GM13976 (cell line): Measurements from ENCODE around the gene ARHGEF4.

Experiments used
- DNase-seq: peaks from one replicate; pipeline ENCODE4 v3.0.0; 2012; ENCODE audit warnings: low spot score
- in situ Hi-C: fragments of 300-500 bp; cut with MboI; formaldehyde crosslinking; loops from one replicate; pipeline ENCODE4 v1.12.0; 2022; ENCODE audit warnings: low sequenced_read_pairs, mixed read lengths, inconsistent platforms; ENCODE audit not compliant: unreplicated experiment
- TF ChIP-seq, protein P1 (sequence below): IDR thresholded peaks from 2 replicates; pipeline ENCODE4 v1.5.1; 2012; ENCODE audit warnings: borderline replicate concordance, mild to moderate bottlenecking; ENCODE audit not compliant: insufficient read depth; ENCODE audit errors: extremely low read depth, missing control alignments, control extremely low read depth

ARHGEF4 gene

DNA sequence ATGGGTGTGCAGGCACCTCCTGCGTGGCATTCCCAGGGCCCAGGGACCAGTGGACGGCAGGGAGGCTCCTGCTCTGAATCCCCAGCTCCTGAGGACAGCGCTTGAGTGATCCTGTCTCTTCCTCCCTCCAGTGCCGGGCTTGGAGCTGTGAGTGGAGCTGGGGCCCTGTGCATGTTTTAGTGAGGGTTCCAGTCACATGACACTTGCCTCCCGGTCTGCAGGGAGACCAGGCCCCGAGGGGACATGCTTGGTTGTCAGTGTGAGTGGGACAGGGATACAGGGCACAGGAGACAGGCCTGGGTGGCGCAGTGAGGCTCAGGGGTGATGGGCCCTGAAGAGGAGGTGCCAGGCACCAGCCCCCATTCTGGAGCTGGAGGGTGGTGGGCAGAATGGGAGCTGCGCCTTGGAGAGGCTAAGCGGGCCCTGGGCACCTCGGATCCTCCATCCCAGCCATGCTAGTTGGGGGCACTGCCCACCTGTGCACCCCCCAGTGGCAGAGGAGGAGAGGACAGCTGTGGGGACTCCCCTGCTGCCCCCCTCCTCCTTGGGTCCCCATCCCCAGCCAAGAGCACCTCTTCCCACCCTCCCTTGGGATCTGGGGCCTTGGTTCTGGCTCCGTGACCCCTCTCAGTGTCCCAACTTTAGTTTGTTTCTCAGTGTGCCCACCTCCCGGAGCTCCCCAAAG lies 12.0 kb downstream of the ARHGEF4 start:
- TF ChIP-seq, protein P1, sequence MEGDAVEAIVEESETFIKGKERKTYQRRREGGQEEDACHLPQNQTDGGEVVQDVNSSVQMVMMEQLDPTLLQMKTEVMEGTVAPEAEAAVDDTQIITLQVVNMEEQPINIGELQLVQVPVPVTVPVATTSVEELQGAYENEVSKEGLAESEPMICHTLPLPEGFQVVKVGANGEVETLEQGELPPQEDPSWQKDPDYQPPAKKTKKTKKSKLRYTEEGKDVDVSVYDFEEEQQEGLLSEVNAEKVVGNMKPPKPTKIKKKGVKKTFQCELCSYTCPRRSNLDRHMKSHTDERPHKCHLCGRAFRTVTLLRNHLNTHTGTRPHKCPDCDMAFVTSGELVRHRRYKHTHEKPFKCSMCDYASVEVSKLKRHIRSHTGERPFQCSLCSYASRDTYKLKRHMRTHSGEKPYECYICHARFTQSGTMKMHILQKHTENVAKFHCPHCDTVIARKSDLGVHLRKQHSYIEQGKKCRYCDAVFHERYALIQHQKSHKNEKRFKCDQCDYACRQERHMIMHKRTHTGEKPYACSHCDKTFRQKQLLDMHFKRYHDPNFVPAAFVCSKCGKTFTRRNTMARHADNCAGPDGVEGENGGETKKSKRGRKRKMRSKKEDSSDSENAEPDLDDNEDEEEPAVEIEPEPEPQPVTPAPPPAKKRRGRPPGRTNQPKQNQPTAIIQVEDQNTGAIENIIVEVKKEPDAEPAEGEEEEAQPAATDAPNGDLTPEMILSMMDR, result no peak
- in situ Hi-C loops, result no loop called here
- no peak for DNase-seq

DNA sequence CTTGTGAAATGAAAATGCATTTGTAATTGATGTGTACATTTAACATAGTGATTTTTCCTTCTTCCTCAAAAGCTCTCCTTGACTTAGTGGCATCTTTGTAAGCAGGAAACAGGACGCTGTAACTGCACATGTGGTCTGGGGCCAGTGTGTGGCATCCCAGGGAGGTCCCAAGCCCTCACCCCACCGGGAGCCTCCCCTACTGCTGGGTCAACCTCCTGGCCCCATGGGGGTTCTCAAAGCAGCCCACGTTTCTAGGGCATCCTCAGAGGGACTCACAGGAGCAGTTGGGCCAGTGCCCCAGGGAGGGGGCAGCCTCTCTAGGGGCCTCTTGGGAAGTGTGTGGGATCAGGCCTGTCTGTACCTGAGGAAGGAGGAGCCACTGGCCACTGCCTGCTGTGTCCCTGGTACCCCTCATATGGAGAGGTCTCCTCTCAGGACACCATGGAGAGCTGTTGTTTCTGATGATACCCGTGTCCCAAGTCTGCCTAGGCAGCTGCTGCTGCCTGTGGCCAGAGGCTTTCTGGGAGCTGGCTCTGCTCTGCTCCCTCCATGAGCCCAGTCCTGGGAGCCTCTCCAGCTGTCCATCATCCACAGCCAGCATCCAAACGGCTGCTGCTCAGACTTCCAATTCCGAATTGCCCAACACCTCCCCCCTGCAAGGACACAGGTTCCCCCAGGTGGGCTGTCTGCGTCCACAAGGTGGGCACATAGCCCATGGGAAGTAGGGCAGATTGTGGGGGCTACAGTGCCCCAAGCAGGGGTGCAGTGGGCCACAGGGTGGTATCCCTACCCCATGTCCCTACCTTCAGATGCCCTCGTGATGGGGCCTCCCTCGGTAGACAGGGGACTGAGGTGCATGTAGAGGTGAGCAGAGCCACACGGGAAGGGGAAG lies 13.4 kb downstream of the ARHGEF4 start:
- TF ChIP-seq, protein P1, result no peak
- in situ Hi-C loops, result no loop called here

DNA sequence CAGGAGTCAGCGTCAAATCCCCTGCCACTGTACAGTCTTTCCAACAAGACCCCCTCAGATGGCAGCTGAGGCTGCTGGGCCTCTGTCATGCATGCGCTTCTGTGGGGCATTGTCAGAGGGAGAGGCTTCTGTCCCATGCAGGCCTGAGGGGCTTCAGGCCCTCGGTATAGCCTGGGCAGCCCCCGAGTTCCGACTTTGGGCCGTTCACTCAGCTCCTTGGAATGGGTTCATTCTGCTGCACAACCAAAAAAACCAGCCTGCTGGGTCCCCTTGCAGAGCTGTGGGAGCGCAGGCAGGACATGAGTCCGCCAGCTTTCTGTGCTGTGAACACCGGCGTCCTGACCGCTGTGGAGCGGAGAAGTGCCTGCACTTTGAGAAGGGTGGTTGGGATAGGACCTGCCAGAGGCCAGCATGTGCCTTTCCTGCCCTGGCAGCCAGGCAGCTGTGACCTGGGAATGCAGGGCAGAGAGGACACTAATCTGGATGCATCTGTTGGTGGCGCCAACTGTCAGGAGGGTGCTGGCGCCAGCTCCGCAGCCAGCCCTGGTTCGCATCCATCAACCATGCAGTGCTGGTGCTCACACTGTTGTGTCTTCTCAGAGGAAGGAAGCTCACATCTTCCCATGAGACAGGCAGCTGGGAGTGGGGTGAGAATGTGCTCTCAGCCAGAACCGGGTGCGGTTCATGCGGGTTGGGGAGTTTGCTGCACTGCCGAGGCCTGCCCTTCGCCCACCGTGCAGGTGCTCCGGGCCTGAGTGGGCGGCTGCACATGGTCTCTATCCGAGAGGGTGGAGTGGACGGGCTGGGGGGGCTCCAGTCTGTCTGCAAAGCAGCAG lies 14.3 kb downstream of the ARHGEF4 start:
- in situ Hi-C loops, result no loop called here
- TF ChIP-seq, protein P1, result no peak
- no peak for DNase-seq

More for the DNA sequence above, 13.4 kb downstream of the ARHGEF4 start:
- DNase-seq, result no peak

DNA sequence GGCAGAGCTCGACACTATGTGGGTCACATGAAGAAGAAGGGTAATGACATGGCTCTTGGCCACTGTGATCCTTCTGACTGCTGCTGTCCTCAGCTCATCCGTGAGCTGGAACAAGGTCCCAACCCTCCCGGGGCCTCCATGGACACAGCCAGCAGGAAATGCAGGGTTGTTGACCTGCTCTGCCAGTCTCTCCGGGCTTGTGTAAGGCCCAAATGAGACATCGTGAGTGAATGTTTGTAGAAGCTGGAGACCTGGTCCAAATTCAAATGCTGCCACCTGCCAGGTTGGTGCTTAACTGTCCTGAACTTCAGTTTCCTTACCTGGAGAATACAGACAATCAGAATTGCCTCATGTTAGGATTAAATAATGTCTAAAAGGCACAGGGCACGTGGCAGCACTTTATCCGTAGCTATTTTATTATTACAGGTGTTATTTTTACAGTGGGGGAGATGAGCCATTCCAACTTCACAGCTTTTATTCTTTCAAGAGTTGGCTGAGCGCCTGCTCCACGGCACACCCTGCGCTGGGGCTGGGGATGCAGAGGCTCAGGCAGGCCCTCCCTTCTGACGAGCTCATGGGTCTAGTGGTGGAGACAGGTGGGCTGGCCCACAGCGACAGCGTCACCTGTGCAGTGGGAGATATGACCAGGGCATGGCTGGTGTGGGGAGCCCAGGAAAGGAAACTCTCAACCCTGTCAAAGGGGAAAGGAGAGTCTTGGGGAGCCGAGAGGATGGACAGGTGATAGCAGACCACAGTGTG lies 15.1 kb downstream of the ARHGEF4 start:
- TF ChIP-seq, protein P1, result no peak
- DNase-seq, result no peak
- in situ Hi-C loops, result no loop called here

DNA sequence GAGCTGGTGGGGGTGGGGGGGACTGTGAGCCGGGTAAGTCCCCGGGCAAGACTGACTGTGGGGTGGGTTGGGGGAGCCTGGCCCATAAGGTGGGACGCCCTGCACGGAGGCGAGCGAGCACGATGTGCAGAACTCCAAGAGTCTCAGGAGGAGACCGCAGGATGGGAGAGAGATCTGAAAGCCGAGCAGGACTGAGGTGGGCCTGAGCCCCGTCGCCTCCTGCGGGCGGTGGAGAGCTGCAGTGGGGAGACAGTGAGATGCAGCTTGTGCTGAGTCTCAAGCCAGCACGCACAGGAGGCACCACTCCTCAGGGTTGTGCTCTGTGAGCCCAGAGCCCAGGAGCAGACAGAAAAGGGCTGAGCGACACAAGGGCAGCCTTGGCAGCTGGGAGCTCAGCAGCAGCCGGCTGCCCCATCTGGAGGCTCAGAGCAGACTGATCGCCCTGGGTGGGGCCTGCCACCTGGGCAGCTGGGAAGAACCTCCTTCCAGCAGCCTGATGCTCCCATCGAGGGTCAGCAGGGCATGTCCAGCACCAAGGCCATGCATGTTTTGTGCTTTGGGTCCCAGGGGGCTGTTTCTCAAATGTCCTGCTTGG lies 15.9 kb downstream of the ARHGEF4 start:
- DNase-seq, result no peak
- in situ Hi-C loops, result no loop called here
- TF ChIP-seq, protein P1, result no peak

DNA sequence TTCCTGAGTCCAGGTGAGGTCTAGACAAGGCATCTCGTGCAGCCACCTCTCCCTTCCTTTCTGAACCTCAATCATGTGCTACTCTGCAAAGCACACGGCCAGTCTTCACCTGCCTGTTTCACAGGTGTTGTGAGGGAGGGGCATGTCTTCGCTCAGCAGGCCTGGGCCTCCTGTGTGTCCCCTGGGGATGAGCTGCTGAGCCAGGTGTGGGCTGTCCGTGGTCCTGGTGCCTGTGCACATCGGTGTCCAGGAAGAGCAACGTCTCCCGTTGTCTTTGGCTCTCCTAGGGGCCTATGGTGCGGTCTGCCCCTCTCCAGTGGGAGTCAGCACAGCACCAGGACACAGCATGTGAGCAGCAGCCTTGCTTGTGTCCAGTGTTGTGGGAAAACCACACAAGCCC lies 16.7 kb downstream of the ARHGEF4 start:
- in situ Hi-C loops, result no loop called here
- DNase-seq, result no peak
- TF ChIP-seq, protein P1, result no peak
